Measurements from ENCODE around the gene CTBP1.
A peak's percentile ranks its signal among the peaks of the same experiment; 100 is the strongest.

Gene CTBP1

DNA sequence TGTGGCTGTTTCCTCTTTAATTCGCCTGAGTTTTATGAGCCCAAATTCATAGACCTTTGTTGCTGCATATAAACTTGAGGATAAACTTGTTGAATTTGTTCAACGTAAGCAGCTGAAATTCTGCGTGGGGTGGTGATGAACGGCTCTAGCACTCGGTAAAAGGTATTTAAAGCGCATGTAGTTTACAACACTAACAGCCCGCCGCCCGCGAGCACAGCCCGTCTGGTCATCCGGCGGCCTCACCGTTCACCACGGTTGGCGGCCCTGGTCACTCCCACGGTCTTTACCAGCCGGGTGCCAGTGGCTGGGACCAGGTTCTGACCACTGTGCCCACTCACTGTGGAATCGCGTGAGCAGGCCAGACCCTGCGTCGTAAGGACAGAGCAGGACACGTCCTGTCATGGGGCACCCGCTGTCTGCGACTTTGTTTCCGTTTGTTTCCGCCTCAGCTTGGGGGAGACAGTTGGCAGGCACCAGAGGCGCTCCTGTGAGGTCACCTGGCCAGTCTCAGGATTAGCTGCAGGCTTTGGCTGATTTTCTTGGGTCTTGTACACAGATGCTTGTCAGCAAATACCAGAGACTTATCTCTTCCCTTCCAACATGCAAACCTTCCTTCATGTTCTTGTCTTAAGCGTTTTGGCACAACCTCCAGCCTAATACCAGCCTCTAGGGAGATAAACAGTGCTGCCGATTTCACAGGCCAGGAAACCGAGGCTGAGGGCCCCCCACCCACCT lies 39.8 kb downstream of the CTBP1 start:
- DNase-seq: no peak

DNA sequence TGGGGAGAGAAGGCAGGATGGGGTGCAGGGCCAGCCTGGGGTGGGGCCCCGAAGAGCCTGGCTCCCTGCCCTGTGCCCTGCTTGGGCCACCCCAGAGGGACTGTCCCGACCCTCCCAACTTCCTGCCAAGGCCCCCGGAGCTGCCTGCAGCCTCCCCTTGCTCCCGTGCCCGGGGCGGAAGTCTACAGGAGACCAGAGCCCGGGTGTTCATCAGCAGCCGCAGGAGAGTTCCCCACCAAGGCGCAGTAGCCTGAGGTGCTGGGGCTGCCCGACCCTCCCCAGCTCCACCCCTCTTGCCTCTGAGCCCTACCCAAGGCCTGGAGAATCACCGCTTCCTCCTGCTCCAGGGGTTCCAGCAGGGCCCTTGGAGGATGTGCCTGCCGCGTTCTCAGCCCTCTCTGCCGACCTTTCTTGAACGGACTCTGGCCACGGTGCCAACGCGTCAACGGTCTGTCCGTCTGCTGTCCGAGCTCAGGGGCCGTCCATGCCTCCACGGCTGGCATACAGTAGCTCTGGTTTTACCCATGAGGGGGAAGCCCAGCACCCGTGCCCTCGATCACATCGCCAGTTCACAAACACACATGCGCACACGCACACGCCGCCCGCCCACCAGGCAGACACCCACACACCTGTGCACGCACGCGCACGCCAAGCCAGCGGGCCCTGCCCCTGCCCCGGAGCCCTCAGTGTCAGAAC lies 40.5 kb downstream of the CTBP1 start:
- DNase-seq: no peak

DNA sequence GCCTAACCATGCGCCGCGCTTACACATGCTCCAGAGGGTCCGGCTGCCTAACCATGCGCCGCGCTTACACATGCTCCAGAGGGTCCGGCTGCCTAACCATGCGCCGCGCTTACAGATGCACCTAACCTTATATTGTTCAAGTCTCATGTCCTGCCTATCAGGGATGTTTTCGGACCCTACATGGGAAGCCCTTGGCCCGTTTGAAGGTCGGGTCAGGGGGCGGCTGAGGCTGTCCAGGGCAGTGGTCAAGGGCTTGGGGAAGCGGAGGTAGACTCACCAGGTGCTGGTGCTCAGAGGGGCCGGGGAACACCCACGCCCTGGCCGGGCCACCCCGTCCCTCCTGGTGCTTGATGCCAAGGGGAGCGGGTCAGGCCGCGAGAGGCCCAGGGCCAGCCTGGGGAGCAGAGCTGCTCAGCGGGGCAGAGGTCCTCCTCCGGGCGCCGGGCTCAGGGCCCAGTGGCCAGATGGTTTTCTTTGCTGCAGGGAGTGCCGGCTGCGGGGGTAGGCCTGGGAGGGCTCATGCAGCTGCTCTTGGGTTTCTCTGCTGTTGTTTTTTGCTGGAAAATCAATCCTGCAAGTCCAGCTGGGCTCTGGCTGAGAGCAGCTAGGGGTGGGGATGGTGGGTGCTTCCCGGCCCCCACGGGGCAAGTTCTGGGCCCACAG lies 41.2 kb downstream of the CTBP1 start:
- DNase-seq: no peak

DNA sequence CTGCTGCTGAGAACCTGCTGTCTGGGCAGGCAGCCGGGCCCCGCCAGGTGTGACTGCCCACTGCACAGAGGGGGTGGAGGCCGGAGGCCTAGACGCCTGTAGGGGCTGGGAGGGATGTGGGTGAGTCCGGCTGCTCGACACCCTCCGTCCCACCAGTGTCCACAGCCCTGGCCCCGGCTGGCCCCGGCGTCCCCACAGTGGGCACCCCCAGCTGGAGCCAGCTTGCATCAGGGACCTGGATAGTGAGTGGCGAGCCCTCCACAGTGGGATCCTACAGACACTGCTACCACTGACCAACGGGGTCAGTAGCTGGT lies 41.8 kb downstream of the CTBP1 start:
- no peak for DNase-seq

DNA sequence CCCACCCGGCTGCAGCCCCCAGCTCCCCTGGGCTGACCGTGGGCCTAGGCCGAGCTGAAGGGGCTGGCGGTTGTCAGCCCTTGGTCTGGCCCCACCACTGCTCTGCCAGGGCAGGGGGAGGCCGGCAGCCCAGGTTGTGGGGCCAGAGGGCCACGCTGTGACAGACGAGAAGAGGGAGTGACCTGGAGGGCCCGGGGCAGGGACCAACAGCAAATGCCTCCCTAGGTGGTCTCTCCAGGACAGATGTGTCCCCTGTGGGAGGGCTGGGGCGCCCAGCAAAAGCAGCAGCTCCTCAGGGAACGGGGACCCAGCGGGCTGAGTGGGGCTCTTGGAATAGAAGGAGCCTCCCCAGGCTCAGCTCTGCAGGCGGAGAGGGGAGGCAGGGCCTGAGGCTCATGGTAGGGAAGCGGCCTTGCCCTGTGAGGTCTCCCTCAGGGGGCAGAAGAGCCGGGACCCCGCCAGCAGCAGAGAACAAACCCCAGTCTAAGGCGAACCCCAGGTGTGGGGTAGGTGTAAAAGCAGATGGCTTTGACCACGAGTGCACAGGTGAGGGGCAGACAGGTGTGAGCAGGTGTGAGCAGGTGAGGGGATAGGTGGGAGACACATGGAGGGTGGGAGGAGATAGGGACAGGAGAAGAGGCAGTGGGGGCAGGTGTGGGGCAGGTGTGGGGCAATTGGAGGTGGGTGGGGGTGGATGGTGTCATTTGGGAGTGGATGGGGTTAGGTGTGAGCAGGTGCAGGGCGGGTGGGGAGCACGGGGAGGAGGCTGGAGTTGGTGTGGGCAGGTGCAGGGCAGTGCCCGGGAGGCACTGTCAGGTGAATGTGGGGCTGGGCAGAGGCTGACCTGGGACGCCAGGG lies 42.4 kb downstream of the CTBP1 start:
- no peak for DNase-seq

DNA sequence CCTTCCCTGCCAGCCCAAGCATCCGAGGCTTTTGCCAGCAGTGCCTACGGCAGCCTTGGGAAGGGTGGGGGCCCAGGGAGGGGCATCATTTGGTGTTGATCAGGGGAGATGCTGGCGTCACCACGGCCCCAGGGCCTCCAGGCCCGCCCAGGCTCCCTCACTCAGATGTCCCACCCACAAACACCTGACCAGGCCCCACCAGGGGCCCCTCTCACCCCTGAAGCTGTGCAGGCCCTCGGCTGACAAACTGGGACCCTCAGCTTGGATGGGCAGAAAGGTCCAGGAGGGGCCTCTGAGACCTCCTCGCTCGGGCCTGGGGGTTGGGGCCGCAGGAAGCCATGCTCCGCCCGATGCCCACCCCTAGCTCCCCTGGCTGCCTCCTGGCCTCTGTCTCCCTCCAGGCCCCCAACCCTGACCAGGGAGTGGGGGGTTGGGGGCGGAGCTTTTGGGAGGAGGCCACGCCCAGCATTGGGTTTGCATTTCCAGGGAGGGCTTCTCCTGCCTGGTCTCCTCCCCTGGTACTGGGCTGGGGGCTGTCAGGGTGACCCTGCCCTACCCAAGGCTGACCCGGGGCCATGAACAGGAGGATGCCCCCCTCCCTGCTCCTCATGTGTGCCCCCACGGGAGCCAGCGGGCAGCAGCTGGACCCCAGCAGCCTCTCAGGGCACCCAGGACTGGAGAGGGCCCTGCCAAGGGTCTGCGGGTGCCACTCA lies 43.2 kb downstream of the CTBP1 start:
- no peak for DNase-seq

DNA sequence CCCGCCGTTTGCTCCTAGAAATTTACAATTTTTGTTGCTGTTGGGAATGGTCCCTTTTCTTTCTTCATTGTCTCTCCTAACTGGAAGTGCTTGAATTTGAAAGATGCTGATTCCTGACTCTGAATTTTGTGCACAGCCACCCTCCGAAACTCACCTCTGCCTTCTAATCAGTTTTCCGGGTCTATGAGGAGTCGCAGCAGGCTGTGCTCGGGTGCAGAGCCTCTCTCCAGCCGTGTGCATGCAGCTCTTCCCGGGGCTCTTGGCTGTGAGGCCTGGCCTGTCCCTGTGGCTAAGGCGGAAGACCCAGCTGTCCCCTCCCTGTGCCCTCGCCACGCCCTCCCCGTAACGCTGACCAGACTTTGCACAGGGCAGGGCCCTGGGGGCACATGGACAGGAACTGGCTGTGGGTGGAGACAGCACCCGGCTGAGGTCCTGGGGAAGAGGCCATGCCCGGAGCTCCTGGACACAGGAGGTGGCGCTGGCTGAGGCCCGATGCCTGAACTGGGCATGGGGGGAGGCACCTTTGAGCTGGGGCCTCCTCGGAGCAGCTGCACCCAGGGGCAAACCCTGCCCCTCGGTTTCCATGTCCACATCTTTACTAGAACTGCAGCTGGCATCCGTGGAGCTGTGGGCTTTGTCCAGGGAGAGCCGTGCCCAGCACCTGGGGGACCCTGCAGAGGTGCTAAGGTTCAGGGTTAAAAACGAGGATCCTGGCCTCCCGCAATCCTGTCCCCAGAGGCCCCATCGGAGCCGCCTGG lies 43.9 kb downstream of the CTBP1 start:
- no peak for DNase-seq

DNA sequence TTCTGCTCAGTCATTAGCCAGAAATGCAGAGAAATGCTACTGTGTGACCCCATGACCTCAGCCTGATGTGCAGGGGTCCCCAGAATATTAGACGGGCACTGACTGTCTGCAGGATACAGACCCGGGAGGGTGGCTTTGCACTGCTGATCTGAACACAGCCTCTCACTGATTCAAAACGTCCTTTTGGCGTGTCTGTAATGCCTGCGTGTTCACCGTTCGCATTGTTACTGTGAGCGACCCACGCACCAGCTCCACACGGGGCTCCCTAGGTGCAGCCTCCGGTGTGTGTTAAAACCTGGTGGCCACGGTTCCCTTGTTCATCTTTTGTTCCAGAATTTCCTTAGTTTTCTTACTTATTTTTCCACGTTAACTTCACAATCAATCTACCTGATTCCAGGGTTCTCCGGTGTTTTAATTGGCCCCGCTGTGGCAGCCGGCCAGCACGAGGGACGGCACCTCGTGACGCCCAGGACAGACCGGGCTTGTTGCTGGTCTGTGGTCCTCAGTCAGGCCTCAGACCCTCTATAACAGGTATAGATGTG lies 44.6 kb downstream of the CTBP1 start:
- DNase-seq: no peak

DNA sequence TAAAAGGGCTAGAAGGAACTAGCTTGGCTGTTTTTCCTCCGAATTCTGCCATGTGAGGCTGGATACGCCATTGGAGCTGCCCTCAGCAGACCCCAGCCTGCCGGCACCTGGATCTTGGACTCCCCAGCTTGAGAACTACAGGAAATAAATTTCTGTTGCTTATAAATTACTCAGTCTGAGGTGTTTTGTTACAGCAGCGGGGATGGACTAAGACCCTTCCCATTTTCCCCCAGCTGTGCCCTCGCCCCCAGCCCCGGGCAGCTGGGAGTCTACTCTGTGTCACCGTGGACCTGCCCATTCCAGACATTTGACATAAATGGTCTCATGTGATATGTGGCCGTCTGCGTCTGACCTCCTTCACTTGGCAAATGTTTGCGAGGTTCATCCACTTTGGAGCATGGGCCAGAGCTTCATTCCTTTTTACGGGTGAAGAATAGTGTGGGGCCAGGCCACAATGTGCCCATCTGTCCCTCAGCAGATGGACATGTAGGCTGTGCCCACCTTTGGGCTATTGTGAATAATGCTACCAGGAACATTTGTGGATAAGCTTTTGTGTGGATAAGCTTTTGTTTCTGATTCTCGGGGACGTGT lies 45.8 kb downstream of the CTBP1 start:
- DNase-seq: no peak

DNA sequence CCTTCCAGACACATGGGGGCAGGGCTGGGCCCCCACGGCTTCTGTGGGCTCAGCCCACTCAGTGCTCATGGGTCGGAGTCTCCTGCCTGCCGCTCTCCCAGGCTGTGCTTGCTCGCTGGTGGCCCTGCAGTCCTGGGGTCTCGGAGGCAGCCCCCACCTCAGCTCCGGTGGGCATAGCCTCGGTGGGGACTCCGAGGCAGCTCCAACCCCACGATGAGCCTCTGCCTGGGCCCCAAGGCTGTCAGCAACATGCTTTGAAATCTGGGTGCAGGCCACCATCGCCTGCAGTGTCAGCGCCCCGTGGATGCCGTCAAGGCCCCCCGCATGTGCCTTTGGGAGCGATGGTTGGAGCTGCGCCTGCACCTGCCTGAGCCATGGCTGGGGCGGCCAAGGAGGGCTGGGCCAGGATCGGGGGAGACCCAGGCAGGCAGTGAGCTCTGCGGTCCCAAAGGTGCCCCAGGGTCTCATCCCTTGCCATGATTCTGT lies 46.4 kb downstream of the CTBP1 start:
- no peak for DNase-seq

DNA sequence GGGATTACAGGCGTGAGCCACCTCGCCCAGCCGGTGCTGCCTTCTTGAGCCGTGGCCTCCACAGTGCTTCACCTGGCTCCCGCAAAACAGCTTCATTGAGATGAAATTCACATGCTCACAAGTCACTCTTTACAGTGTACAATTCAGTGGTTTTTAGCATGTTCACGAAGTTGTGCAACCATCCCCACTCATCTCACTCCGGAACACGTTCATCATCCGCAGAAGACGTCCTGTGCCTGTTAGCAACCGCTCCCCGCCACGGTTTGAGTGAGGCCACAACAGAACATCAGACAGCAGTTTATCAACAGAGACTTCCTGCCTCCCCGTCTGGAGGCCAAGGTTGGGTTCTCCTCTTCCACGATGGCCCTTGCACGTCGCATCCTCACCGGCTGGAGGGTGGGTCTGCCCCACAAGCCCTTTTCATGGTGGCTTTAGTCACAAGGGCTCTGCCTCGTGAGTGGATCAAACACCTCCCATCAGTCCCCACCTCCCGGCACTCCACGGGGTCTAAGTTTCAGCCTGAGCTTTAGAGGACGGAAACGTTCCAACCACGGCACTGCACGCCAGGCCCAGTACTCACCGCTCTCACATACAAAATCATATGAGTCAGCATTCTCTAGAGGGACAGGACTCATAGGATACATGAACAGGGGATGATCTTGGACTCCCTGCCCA lies 46.9 kb downstream of the CTBP1 start:
- DNase-seq: peak; percentile 93

DNA sequence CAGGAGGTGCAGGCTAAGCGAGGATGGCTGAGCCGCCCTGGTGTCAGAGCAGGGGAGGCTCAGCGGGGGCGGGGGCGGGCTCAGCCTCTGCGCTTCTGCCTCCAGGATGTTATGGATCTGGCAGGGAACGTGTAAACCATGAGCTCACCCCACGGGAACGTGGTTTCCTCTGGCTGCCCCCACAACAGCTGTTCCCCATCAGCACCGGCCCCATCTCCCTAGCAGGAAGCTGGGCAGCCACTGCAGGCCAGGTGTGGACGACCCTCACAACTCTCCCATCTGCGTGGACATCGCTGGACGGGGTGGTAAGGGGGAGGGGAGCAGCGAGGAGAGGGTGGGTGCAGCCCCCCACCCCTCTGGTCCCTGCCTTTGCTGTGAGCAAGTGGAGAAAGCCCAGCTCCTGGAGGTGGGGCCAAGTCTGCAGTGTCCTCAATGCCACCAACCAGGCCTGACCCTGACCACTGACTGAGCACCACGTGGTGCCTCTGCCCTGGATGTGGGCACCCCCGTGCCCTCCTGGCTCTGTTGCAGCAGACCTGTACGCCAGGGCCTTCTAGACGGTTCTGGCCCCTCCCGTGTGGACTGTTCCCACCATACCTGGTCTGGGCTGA lies 48.4 kb downstream of the CTBP1 start:
- DNase-seq: peak; percentile 37

DNA sequence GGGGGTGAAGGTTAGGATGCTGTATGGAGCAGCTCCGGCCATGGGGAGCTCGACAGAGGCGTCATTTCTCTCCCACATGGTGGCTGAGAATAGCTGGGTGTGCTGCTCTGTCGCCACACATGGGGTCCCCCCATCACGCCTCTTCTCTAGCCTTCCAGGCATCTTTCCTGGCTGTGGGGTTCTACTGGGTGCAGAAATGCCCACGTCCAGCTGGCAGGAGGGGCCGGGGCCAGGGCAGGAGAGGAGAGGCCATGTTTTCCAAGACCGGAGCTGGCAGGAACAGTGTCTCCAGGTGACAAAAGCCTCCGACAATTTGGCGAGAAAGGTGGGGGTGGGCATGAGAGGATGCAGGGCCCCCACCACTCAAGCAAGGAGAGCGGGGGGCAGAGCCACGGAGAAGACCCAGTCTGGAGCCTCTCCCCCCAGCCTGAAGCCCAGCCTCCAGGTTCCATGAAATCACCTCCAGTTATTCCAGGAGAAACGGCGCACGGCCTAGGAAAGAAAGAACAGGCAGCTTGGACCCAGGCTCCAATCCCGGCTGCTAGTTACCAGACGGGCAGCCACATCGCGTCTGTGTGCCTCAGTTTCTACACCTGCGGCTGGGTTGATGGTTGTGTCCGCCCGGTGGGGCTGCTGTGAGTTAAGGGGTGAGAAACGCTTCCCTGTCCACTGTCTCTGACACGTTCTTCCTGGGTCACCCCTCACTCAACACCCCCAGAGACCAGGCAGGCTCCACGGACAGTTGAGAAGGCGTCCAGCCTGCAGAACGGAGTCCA lies 49.2 kb downstream of the CTBP1 start:
- no peak for DNase-seq

DNA sequence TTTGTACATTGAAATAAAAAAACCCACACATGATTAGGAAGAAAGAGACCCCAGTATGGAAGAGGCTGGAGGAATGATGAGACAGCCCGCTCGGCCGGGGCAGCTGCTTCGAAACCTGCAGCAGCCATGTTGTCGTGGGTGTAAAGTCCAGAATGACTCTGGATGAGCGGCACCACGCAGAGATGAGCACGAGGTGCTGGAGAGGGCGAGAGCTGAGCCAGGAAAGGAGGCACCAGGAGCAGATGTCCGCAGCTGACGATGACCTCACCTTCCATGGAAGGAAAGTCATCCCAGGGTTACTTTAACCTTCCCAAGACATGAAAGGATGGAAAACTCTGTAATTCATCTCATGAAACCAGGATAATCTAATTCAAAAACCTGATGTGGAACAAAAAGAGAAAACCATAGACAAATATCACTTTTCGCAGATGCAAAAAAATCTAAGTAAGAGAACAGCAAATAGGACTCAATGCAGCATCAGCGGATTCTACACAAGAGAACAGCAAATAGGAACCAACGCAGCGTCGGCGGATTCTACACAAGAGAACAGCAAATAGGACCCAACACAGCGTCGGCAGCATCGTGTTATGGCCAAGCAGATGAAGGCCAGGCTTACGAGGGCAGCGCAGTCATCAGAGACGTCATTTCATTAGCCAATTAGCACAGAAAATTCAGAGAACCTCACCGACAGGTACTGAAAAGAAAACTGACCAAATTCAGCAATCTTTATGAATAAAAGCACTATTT lies 50.7 kb downstream of the CTBP1 start:
- DNase-seq: no peak

DNA sequence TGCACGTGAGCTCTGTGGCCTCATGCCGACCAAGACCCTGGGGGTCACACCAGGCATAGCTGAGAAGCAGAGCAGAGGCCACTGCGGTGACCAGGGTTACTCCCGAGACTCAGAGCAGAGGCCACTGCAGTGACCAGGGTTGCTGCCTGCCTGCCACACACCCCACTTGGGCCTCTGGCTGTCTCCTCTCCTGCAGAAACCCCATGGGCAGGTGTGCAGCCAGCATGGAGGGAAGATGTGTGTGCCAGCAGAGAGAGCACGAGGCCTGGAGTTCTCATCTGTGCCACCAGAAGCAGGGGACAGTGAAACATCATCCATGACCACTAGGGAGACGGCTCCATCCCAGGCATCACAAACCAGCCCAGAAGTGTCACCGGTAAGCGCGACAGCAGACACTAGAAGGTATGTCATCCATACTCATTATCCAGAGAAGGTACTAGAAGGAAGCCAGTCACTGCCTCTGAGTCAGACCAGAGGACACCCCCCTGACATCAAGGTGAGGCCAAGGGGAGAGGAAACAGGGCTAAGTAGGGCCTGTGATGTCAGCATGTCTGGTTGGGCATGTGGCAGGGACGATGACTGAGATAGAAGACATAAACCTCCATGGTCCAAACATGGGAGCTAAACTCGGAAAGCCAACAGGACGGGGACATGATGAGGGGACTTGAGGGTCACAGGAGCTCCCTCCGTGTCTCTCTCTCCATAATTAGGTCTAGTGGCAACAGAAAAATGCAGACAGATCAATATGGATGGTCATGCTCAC lies 52.3 kb downstream of the CTBP1 start:
- no peak for DNase-seq

DNA sequence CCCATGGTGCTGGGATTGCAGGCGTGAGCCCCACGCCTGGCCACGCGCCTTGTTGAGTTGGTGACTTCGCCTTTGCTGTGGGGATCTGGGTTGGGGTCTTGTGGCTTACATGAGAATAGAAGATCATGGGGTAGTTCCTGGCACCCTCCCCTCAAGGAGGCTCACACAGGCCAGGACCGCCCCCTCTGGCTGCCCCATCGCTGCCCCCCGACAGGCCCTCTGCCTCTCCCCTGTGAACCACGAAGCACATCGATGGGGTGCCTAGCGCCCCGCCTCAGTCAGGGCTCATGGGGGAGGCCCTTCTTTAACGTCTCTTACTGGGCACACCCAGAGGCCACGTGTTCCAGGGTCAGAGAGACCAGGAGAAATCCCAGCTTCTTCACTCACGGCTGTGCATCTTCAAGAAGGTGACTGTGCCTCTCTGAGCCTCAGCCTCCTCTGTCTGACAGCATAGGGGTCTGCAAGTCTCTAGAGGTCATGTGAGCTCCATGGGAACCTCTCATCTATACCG lies 53.0 kb downstream of the CTBP1 start:
- no peak for DNase-seq

DNA sequence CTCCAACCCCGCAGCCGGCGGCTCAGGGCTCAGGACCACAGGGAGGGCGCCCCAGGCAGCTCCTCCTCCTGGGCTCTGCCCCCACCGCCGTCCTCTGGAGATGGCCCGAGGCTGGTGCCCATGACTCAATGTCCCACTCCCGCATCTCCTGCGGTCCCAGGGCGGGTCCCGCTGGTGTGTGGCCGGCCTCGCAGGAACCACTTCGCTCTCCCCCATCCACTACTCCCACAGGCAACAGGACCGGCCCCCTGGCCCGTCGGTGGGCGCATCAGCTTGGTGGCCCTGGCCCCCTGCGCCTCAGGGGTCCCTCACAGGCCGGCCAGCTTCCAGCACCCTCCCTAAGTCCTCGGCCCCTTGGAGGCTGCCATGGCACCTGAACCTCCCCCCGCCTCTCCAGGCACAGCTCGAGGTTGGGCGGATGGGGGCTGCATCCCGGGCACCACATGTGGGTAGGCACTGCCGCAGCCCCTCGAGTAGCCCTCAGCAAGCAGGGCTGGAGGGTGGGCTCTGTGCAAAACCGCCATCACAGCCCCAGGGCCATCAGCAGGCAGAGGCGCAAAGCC lies 53.7 kb downstream of the CTBP1 start:
- DNase-seq: no peak

Measured in activated CD4-positive, alpha-beta T cell treated with anti-CD3 and anti-CD28 coated beads, Interleukin-2, Interleukin-6, amounts not matched to agents 100 ng/mL and 50 ng/mL, durations not matched to agents 16 hours and 8 hours (primary cell).